ENCODE results near the gene HLCS.
A peak's percentile ranks its signal among the peaks of the same experiment; 100 is the strongest.

- no peak for TF ChIP-seq ZNF707 (tag by site-specific recombination; IDR thresholded peaks at IDR 0.05)
- TF ChIP-seq, protein P1, sequence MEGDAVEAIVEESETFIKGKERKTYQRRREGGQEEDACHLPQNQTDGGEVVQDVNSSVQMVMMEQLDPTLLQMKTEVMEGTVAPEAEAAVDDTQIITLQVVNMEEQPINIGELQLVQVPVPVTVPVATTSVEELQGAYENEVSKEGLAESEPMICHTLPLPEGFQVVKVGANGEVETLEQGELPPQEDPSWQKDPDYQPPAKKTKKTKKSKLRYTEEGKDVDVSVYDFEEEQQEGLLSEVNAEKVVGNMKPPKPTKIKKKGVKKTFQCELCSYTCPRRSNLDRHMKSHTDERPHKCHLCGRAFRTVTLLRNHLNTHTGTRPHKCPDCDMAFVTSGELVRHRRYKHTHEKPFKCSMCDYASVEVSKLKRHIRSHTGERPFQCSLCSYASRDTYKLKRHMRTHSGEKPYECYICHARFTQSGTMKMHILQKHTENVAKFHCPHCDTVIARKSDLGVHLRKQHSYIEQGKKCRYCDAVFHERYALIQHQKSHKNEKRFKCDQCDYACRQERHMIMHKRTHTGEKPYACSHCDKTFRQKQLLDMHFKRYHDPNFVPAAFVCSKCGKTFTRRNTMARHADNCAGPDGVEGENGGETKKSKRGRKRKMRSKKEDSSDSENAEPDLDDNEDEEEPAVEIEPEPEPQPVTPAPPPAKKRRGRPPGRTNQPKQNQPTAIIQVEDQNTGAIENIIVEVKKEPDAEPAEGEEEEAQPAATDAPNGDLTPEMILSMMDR (tag by site-specific recombination; IDR thresholded peaks at IDR 0.05) = no peak
- TF ChIP-seq ZNF121 (tag by site-specific recombination; IDR thresholded peaks at IDR 0.05) = no peak
- TF ChIP-seq ZBTB7A (tag by site-specific recombination; IDR thresholded peaks at IDR 0.05; ENCODE audit: low read depth) = no peak
- TF ChIP-seq ZNF280C (tag by site-specific recombination; IDR thresholded peaks at IDR 0.05) = no peak
- no peak for TF ChIP-seq MZF1 (tag by site-specific recombination; IDR thresholded peaks at IDR 0.05; ENCODE audit: borderline replicate concordance)
- TF ChIP-seq PRDM10 (tag by site-specific recombination; IDR thresholded peaks at IDR 0.05) = peak; percentile 71; the same call in 1 of the 2 replicates
- TF ChIP-seq ZBTB1 (tag by site-specific recombination; IDR thresholded peaks at IDR 0.05) = no peak
- TF ChIP-seq ZNF654 (tag by site-specific recombination; IDR thresholded peaks at IDR 0.05; ENCODE audit: low read depth) = no peak
- peak; percentile 86 for TF ChIP-seq PRDM6 (tag by site-specific recombination; IDR thresholded peaks at IDR 0.05)
- peak; percentile 88 for TF ChIP-seq ZBTB17 (tag by site-specific recombination; IDR thresholded peaks at IDR 0.05)
- no peak for TF ChIP-seq ZNF23 (tag by site-specific recombination; IDR thresholded peaks at IDR 0.05; ENCODE audit: borderline replicate concordance)
Measured at GRCh38 chr21:36835383-36835795, 131.1 kb downstream of the HLCS start.
